RWPE2 (cell line): ENCODE measurements around the gene SLC16A10.

Experiments used
- ATAC-seq: fragments of 200-7000 bp; cut with Tn5 transposase; 3 replicates; pipeline ENCODE4 v1.9.1; 2021; ENCODE audit warnings: low read depth
- DNase-seq: peaks from one replicate; pipeline ENCODE4 v3.0.0-alpha.2; 2020; ENCODE audit warnings: low spot score
- H3K27ac ChIP-seq: fragments of 450-650 bp; 2 replicates; pipeline ENCODE4 v1.5.1; 2017; ENCODE audit warnings: mild to moderate bottlenecking; ENCODE audit not compliant: poor library complexity, severe bottlenecking
- H3K27me3 ChIP-seq: fragments of 250-450 bp; sonication (Bioruptor Pico); 2 replicates; pipeline ENCODE4 v1.5.1; 2021; ENCODE audit warnings: mild to moderate bottlenecking, moderate library complexity; ENCODE audit not compliant: insufficient read depth, poor library complexity, severe bottlenecking
- H3K36me3 ChIP-seq: fragments of 250-450 bp; sonication (Bioruptor Pico); 2 replicates; pipeline ENCODE4 v1.5.1; 2020; ENCODE audit warnings: low read depth, mild to moderate bottlenecking, moderate library complexity
- H3K4me1 ChIP-seq: fragments of 250-450 bp; sonication (Bioruptor Pico); 2 replicates; pipeline ENCODE4 v1.5.1; 2021; ENCODE audit warnings: mild to moderate bottlenecking, moderate library complexity; ENCODE audit not compliant: insufficient read depth, poor library complexity, severe bottlenecking
- H3K4me3 ChIP-seq: fragments of 250-450 bp; sonication (Bioruptor Pico); 2 replicates; pipeline ENCODE4 v1.5.1; 2021; ENCODE audit warnings: mild to moderate bottlenecking, moderate library complexity; ENCODE audit not compliant: severe bottlenecking
- H3K9me3 ChIP-seq: fragments of 250-450 bp; sonication (Bioruptor Pico); 2 replicates; pipeline ENCODE4 v1.5.1; 2021; ENCODE audit warnings: mild to moderate bottlenecking, moderate library complexity; ENCODE audit not compliant: severe bottlenecking
- TF ChIP-seq, protein P1 (sequence below): fragments of 450-650 bp; IDR thresholded peaks from one replicate; pipeline ENCODE4 v1.5.1; 2017; ENCODE audit warnings: mild to moderate bottlenecking, moderate library complexity; ENCODE audit not compliant: poor library complexity, severe bottlenecking

SLC16A10 gene

DNA sequence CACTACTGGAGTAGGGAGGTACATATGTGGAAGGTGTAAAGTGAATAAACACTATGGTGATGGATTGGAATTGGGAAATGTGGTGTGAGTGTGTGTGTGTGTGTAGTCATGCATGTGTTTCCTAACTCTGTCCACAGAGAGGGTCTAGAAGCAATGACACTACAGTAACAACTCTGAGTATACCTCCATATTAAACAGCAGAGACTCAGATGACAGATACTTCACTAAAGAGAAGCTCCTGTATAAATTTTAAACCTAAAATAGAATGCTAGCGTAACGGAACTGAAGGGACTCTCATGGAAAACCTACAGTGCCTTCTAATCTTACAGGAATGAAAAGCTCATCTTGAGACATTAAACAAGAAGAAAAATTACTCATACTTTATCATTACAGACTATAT, 150.5 kb downstream of the SLC16A10 start:
- H3K27me3 ChIP-seq: no peaks in the 10 kb centered on the region
- H3K4me3 ChIP-seq: no peak overlapping the region
- no peaks in the 10 kb centered on the region for H3K9me3 ChIP-seq
- ATAC-seq (no peak), DNase-seq (no peak)
- peaks cover 19% of the 10 kb centered on the region for H3K4me1 ChIP-seq
- TF ChIP-seq, protein P1, sequence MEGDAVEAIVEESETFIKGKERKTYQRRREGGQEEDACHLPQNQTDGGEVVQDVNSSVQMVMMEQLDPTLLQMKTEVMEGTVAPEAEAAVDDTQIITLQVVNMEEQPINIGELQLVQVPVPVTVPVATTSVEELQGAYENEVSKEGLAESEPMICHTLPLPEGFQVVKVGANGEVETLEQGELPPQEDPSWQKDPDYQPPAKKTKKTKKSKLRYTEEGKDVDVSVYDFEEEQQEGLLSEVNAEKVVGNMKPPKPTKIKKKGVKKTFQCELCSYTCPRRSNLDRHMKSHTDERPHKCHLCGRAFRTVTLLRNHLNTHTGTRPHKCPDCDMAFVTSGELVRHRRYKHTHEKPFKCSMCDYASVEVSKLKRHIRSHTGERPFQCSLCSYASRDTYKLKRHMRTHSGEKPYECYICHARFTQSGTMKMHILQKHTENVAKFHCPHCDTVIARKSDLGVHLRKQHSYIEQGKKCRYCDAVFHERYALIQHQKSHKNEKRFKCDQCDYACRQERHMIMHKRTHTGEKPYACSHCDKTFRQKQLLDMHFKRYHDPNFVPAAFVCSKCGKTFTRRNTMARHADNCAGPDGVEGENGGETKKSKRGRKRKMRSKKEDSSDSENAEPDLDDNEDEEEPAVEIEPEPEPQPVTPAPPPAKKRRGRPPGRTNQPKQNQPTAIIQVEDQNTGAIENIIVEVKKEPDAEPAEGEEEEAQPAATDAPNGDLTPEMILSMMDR: no peak
- H3K27ac ChIP-seq: peak overlapping the region; percentile 31
- H3K36me3 ChIP-seq: no peaks in the 10 kb centered on the region

DNA sequence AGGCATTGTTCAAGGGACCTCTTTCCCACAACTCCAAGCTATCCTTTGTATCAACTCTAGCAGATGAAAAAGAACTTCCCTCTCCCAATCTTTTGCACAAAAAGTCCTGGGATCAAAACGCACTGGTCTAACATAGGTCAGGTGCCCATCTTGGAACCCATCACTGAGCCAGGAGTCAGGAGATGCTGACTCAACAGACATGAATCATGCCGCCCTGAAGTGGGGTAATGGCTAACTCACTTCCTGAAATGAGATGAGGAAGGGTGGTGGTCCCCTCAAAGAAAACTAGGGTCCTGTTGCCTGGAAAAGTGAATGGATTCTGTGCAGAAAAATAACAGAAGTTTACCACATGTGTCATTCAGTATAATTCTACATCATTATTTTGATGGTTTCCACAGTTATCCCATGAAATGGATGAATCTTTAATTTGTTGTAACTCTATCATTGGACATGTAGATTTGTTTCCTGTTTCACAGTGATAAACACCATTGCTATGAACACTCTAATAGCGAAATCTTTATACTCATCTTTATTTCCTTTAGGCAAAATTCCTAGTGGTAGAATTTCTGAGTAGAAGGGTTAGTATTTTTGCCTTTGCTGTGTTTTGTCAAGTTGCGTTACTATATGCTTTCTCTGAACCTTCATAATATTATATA, 151.3 kb downstream of the SLC16A10 start:
- ATAC-seq (peak; percentile 70; the same call in 2 of the 3 replicates), DNase-seq (no peak)
- H3K36me3 ChIP-seq: no peaks in the 10 kb centered on the region
- peaks cover 19% of the 10 kb centered on the region for H3K4me1 ChIP-seq
- H3K9me3 ChIP-seq: no peaks in the 10 kb centered on the region
- peak overlapping the region; percentile 31 for H3K27ac ChIP-seq
- TF ChIP-seq, protein P1: no peak
- H3K27me3 ChIP-seq: no peaks in the 10 kb centered on the region
- H3K4me3 ChIP-seq: no peak overlapping the region

DNA sequence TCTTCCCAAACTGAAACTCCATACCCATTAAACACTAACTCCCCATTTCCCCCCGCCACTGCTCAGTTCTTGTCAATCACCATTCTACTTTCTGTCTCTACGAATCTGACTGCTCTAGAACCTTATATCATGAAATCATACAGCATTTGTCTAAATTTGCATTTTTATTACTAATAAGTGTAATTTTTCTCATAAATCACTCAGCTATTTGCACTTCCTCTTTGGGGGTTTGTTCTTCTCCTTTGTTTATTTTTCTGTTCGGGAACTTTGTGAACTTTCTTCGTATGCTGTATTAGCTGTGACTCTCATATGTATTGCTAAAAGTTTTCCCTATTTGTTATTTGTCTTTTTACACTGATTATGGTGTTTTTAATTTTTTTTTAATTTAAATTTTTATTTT, 152.2 kb downstream of the SLC16A10 start:
- peaks cover 19% of the 10 kb centered on the region for H3K4me1 ChIP-seq
- H3K27me3 ChIP-seq: no peaks in the 10 kb centered on the region
- H3K9me3 ChIP-seq: no peaks in the 10 kb centered on the region
- TF ChIP-seq, protein P1: no peak
- H3K4me3 ChIP-seq: no peak overlapping the region
- H3K36me3 ChIP-seq: no peaks in the 10 kb centered on the region
- DNase-seq (no peak), ATAC-seq (no peak)
- no peak overlapping the region for H3K27ac ChIP-seq

DNA sequence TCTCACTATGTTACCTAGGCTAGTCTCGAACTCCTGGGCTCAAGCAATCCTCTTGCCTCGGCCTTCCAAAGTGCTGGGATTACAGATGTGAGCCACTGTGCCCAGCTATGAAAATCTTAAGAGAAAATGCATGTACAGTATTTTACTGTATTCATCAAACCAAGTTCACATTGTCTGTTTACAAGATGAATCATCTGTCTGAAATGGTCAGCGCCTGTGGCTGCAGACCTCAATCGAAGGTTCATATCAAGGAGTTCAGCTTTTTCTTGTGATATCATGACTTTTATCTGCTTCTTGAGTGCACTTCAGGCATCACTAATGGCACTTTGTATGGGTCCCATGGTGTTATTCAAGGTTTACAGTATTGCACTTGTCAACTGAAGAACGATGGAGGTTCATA, 155.1 kb downstream of the SLC16A10 start:
- H3K36me3 ChIP-seq: no peaks in the 10 kb centered on the region
- DNase-seq (no peak), ATAC-seq (peak; percentile 76)
- H3K27ac ChIP-seq: no peak overlapping the region
- no peaks in the 10 kb centered on the region for H3K27me3 ChIP-seq
- no peak overlapping the region for H3K4me3 ChIP-seq
- TF ChIP-seq, protein P1: no peak
- H3K4me1 ChIP-seq: peaks cover 18% of the 10 kb centered on the region
- H3K9me3 ChIP-seq: no peaks in the 10 kb centered on the region

DNA sequence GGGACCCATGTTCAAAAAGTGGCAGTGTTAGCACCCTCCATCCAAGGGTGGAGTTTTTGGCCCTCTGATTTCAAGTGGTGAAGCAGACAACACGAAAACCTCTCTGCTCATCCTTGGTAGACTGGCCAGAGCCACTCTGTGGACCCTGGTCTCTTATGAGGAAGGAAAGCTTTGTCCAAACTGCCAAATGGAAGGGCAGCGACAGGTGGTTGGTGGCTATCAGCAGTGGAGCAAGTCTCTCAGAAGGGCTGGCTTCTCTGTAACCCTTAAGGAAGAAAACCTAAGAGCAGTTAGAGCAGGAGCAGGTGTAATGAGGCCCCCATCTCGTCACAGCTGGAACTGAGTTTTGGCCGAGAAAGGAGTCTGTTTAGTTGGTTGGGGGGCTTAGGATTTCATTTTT, 155.8 kb downstream of the SLC16A10 start:
- Histone ChIP-seq H3K27ac (no peak overlapping the region), H3K27me3 (no peaks in the 10 kb centered on the region), H3K4me1 (peaks cover 12% of the 10 kb centered on the region), H3K36me3 (no peaks in the 10 kb centered on the region), H3K9me3 (no peaks in the 10 kb centered on the region), H3K4me3 (no peak overlapping the region)
- TF ChIP-seq, protein P1: no peak
- ATAC-seq (no peak), DNase-seq (no peak)
